OCI-LY7 (cell line): ENCODE results near the gene SLC30A3. TPM values are rescaled to one million over a fixed set of nuclear protein-coding genes. Genes with fewer than 3 reads are reported as not detected.

Source experiments
- BruUV-seq: library from RNA; stranded (reverse); fragments of 400-500 nt; replicated peaks from 2 replicates; lab custom pipeline; 2021; lab: Mats Ljungman, UMichigan
- CTCF ChIA-PET: fragments of 300-600 bp; sonication (Branson Sonifier 250); formaldehyde crosslinking; loops from one replicate; lab custom pipeline; 2022; ENCODE audit warnings: antibody characterized with exemption; ENCODE audit not compliant: unreplicated experiment; lab: Charles Lee
- POLR2A ChIA-PET: fragments of 300-600 bp; sonication (Branson Sonifier 250); formaldehyde crosslinking; loops from one replicate; lab custom pipeline; 2022; ENCODE audit warnings: antibody characterized with exemption; lab: Charles Lee
- DNase-seq: peaks from one replicate; pipeline ENCODE4 v3.0.0-alpha.2; 2015; ENCODE audit warnings: low spot score
- H2AFZ ChIP-seq: fragments of 200-600 bp; sonication (generic), shearing (Covaris generic); 2 replicates; pipeline ENCODE4 v1.6.1; 2014; ENCODE audit warnings: mild to moderate bottlenecking, antibody characterized with exemption, low read length, moderate library complexity
- H3K27ac ChIP-seq: fragments of 200-600 bp; sonication (generic); 2 replicates; pipeline ENCODE4 v1.5.1; 2014; ENCODE audit warnings: mixed run types, low read depth, mild to moderate bottlenecking, moderate library complexity, low read length, inconsistent platforms; ENCODE audit not compliant: poor library complexity, severe bottlenecking
- H3K36me3 ChIP-seq: fragments of 200-600 bp; sonication (generic); 2 replicates; pipeline ENCODE4 v1.6.1; 2014; ENCODE audit warnings: mild to moderate bottlenecking, antibody characterized with exemption, low read length, moderate library complexity, mixed read lengths; ENCODE audit not compliant: insufficient read depth
- H3K4me1 ChIP-seq: fragments of 200-600 bp; sonication (generic); 2 replicates; pipeline ENCODE4 v1.5.1; 2014; ENCODE audit warnings: mild to moderate bottlenecking, low read length; ENCODE audit not compliant: insufficient read depth, poor library complexity, severe bottlenecking
- H3K4me2 ChIP-seq: fragments of 200-600 bp; sonication (generic); 2 replicates; pipeline ENCODE4 v1.6.1; 2014; ENCODE audit warnings: mild to moderate bottlenecking, low read length
- H3K4me3 ChIP-seq: fragments of 200-600 bp; sonication (generic); 2 replicates; pipeline ENCODE4 v1.5.1; 2014; ENCODE audit warnings: mild to moderate bottlenecking, low read depth, low read length; ENCODE audit not compliant: poor library complexity, severe bottlenecking
- H3K79me2 ChIP-seq: fragments of 200-600 bp; sonication (generic); 2 replicates; pipeline ENCODE4 v1.6.1; 2016; ENCODE audit warnings: low read depth, mild to moderate bottlenecking, low read length, moderate library complexity, mixed read lengths; ENCODE audit not compliant: insufficient read depth
- H3K9me2 ChIP-seq: fragments of 200-600 bp; sonication (generic); 2 replicates; pipeline ENCODE4 v1.6.1; 2016; ENCODE audit warnings: mild to moderate bottlenecking, low read length, mixed read lengths; ENCODE audit not compliant: insufficient read depth
- H3K9me3 ChIP-seq: fragments of 200-600 bp; sonication (generic); 2 replicates; pipeline ENCODE4 v1.6.1; 2014; ENCODE audit warnings: mild to moderate bottlenecking, mixed run types, low read length, mixed read lengths
- H4K20me1 ChIP-seq: fragments of 200-600 bp; sonication (generic); 2 replicates; pipeline ENCODE4 v1.6.1; 2014; ENCODE audit warnings: mild to moderate bottlenecking, antibody characterized with exemption, low read length, moderate library complexity, mixed read lengths; ENCODE audit not compliant: insufficient read depth
- EZH2phosphoT487 ChIP-seq: fragments of 200-600 bp; sonication (generic); IDR thresholded peaks from 2 replicates; pipeline ENCODE4 v1.6.1; 2018; ENCODE audit warnings: low read depth, borderline replicate concordance, mild to moderate bottlenecking, mixed run types, antibody characterized with exemption, low read length, moderate library complexity, mixed read lengths
- intact Hi-C: fragments of 100-400 bp; cut with micrococcal nuclease; formaldehyde crosslinking; loops from one replicate; pipeline ENCODE4 v1.10.0; 2022; ENCODE audit not compliant: unreplicated experiment
- total RNA-seq, 2 experiments: library from RNA; depleted of rRNA in 1 of 2; stranded (reverse); fragments of >200 nt in 1 of 2; shearing (Covaris generic) in 1 of 2; gene quantifications; 2 replicates each; pipeline ENCODE4 v1.2.3, GENCODE V29; 2014 to 2022
- TF ChIP-seq, protein P1 (sequence below): fragments of 200-600 bp; sonication (generic); conservative IDR thresholded peaks from 2 replicates; pipeline ENCODE4 v1.5.1; 2014; ENCODE audit warnings: mild to moderate bottlenecking, antibody characterized with exemption, low read length, moderate library complexity, mixed read lengths

Gene SLC30A3
- total RNA-seq, 2 experiments from 2014 or later: 23.3 to 71.6 TPM

DNA sequence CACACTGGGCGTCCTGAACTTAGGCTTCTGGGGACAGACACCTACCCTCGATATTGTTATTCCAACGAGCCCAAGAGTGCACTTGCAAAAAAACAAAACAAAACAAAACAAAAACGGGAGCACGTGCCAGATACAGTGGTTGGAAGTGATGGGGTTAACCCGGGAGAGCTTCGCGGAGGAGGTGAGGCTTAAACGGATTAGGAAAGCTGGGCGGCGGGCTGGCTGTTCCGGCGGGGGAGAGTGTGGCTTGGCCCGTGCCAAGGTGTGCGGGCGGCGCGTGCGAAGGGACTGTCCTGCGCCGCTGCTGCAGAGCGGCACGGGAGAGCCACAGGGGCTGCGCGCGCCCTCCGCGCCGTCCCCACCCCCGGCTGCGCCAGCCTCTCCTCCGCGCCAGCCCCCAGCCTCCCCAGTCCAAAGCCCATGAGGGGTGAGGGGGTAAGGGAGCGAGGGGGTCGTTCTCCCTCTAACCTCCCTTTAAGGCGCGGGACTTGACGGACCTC is 1.5 kb upstream of the SLC30A3 start:
- intact Hi-C loops: loop anchor here (2.0 kb wide), 1 partner anchor 26 kb away; no protein-coding TSS in a partner anchor

GRCh38 chr2:27263287-27264252 is 723 bp upstream of the SLC30A3 start:
- no peaks in the 10 kb centered on the region for H3K9me2 ChIP-seq
- H3K4me1 ChIP-seq: peaks cover 53% of the 10 kb centered on the region
- peak overlapping the region; percentile 2 for H3K27ac ChIP-seq
- H3K4me3 ChIP-seq: peak overlapping the region; percentile 90
- H3K36me3 ChIP-seq: peaks cover 6% of the 10 kb centered on the region; the same call in 1 of the 2 replicates
- DNase-seq: peak; percentile 47
- CTCF ChIA-PET: interaction anchor here (1.0 to 1.4 kb wide), 4 partner anchors 12 to 39 kb away, joined by 3 to 4 read pairs (median 3); no protein-coding TSS in a partner anchor
- peak overlapping the region; percentile 84 for H2AFZ ChIP-seq
- no peaks in the 10 kb centered on the region for H4K20me1 ChIP-seq
- TF ChIP-seq, protein P1, sequence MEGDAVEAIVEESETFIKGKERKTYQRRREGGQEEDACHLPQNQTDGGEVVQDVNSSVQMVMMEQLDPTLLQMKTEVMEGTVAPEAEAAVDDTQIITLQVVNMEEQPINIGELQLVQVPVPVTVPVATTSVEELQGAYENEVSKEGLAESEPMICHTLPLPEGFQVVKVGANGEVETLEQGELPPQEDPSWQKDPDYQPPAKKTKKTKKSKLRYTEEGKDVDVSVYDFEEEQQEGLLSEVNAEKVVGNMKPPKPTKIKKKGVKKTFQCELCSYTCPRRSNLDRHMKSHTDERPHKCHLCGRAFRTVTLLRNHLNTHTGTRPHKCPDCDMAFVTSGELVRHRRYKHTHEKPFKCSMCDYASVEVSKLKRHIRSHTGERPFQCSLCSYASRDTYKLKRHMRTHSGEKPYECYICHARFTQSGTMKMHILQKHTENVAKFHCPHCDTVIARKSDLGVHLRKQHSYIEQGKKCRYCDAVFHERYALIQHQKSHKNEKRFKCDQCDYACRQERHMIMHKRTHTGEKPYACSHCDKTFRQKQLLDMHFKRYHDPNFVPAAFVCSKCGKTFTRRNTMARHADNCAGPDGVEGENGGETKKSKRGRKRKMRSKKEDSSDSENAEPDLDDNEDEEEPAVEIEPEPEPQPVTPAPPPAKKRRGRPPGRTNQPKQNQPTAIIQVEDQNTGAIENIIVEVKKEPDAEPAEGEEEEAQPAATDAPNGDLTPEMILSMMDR: no peak
- TF ChIP-seq EZH2phosphoT487: no peak
- H3K9me3 ChIP-seq: no peaks in the 10 kb centered on the region
- peaks cover 12% of the 10 kb centered on the region; the same call in 1 of the 2 replicates for H3K79me2 ChIP-seq
- intact Hi-C loops: loop anchor here (2.0 kb wide), 1 partner anchor 27 kb away; no protein-coding TSS in a partner anchor
- peak overlapping the region; percentile 100 for H3K4me2 ChIP-seq
- BruUV-seq: no TSS peak
- POLR2A ChIA-PET: interaction anchor here (0.7 to 1.8 kb wide), 5 partner anchors 9 to 130 kb away, joined by 3 to 5 read pairs (median 4); no protein-coding TSS in a partner anchor

More for the DNA sequence above, 1.5 kb upstream of the SLC30A3 start:
- H3K36me3 ChIP-seq: peaks cover 6% of the 10 kb centered on the region; the same call in 1 of the 2 replicates
- H3K4me3 ChIP-seq: peak overlapping the region; percentile 90
- H2AFZ ChIP-seq: peak overlapping the region; percentile 76
- ChIA-PET CTCF (interaction anchor here (1.1 to 2.1 kb wide), 2 partner anchors 15 to 28 kb away, joined by 3 to 7 read pairs; no protein-coding TSS in a partner anchor), POLR2A (interaction anchor here (0.7 to 1.1 kb wide), 4 partner anchors 8 to 45 kb away, joined by 3 to 5 read pairs (median 4); no protein-coding TSS in a partner anchor)
- peaks cover 12% of the 10 kb centered on the region; the same call in 1 of the 2 replicates for H3K79me2 ChIP-seq
- peak; percentile 22 for DNase-seq
- peaks cover 53% of the 10 kb centered on the region for H3K4me1 ChIP-seq
- no peaks in the 10 kb centered on the region for H3K9me2 ChIP-seq
- no TSS peak for BruUV-seq
- H3K4me2 ChIP-seq: peak overlapping the region; percentile 100
- peak overlapping the region; percentile 23 for H3K27ac ChIP-seq
- TF ChIP-seq, protein P1: no peak
- TF ChIP-seq EZH2phosphoT487: no peak
- no peaks in the 10 kb centered on the region for H4K20me1 ChIP-seq
- no peaks in the 10 kb centered on the region for H3K9me3 ChIP-seq
